22Rv1 (cell line): ENCODE results near the gene MYO1D.

Source experiments
- CTCF ChIP-seq: fragments of 450-650 bp; IDR thresholded peaks from 2 replicates; pipeline ENCODE4 v1.5.1; 2017; ENCODE audit warnings: mild to moderate bottlenecking
- ZFX ChIP-seq: fragments of 450-650 bp; IDR thresholded peaks from 2 replicates; pipeline ENCODE4 v1.6.1; 2017; ENCODE audit warnings: antibody characterized with exemption, borderline replicate concordance

GRCh38 chr17:32493976-32494513, 382.9 kb downstream of the MYO1D start:
- TF ChIP-seq CTCF (no peak), ZFX (no peak)
